B cell (primary cell): ENCODE measurements around the gene ACAD10. TPM values are rescaled to one million over a fixed set of nuclear protein-coding genes. Genes with fewer than 3 reads are reported as not detected.

Source experiments
- ATAC-seq: fragments of 200-7000 bp; cut with Tn5 transposase; one replicate; pipeline ENCODE4 v1.10.0; 2021; ENCODE audit warnings: low read depth, mild to moderate bottlenecking, moderate number of reproducible peaks, moderate library complexity
- CTCF ChIA-PET: fragments of 350-600 bp; sonication (Branson Sonifier 250); formaldehyde crosslinking; loops from one replicate; lab custom pipeline; 2021; ENCODE audit warnings: antibody characterized with exemption, inconsistent platforms; lab: Charles Lee
- POLR2A ChIA-PET: fragments of 350-600 bp; sonication (Branson Sonifier 250); formaldehyde crosslinking; loops from one replicate; lab custom pipeline; 2021; ENCODE audit warnings: antibody characterized with exemption; lab: Charles Lee
- DNase-seq: peaks from one replicate; pipeline ENCODE4 v3.0.0; 2013
- H2AFZ ChIP-seq: 2 replicates; pipeline ENCODE4 v1.6.1; 2012; ENCODE audit warnings: mild to moderate bottlenecking, low read depth, low read length; ENCODE audit not compliant: insufficient read depth, poor library complexity, severe bottlenecking
- H3K27ac ChIP-seq, 2 donors: 1 replicate in 1 of 2; 2 replicates in 1 of 2; pipeline ENCODE4 v1.5.1; 2012 to 2013; ENCODE audit warnings: low read length in 2 of 2, mild to moderate bottlenecking in 2 of 2, moderate library complexity in 1 of 2
- H3K27me3 ChIP-seq, 4 experiments: fragments of 200-600 bp in 1 of 4; sonication (generic) in 1 of 4; replicated peaks in 1 of 4; 1 replicate in 2 of 4; 2 replicates in 2 of 4; pipeline versions ENCODE4 v1.6.1 to v1.7.0; 2013 to 2016; ENCODE audit warnings: low read length in 3 of 4, mild to moderate bottlenecking in 2 of 4, mixed read lengths in 1 of 4, moderate library complexity in 1 of 4; ENCODE audit not compliant: insufficient read depth in 4 of 4, control insufficient read depth in 3 of 4; ENCODE audit errors: control extremely low read depth in 1 of 4
- H3K36me3 ChIP-seq, 2 experiments: replicated peaks in 1 of 2; 1 replicate in 1 of 2; 2 replicates in 1 of 2; pipeline versions ENCODE4 v1.6.1 to v1.7.1; 2013; ENCODE audit warnings: low read length in 1 of 2; ENCODE audit not compliant: insufficient read depth in 2 of 2, control insufficient read depth in 1 of 2; ENCODE audit errors: control extremely low read depth in 1 of 2, extremely low read depth in 1 of 2
- H3K4me1 ChIP-seq, 2 donors: fragments of 200-600 bp in 1 of 2; sonication (generic) in 1 of 2; 1 replicate in 1 of 2; 2 replicates in 1 of 2; pipeline versions ENCODE4 v1.5.1 to v1.6.1; 2013 to 2017; ENCODE audit warnings: low read length in 2 of 2; ENCODE audit not compliant: control insufficient read depth in 2 of 2, insufficient read depth in 2 of 2
- H3K4me2 ChIP-seq: replicated peaks from 2 replicates; pipeline ENCODE3; 2012; ENCODE audit warnings: mild to moderate bottlenecking, low read depth, low read length; ENCODE audit not compliant: poor library complexity, severe bottlenecking
- H3K4me3 ChIP-seq, 5 experiments: fragments of 200-600 bp in 1 of 5; sonication (generic) in 1 of 5; 1 replicate in 3 of 5; 2 replicates in 2 of 5; pipeline versions ENCODE4 v1.5.1 to v1.7.0; 2011 to 2016; ENCODE audit warnings: low read length in 4 of 5, mild to moderate bottlenecking in 4 of 5, low read depth in 2 of 5, control low read depth in 1 of 5, moderate library complexity in 1 of 5; ENCODE audit not compliant: insufficient read depth in 1 of 5; ENCODE audit errors: control extremely low read depth in 1 of 5, extremely low read depth in 1 of 5
- H3K79me2 ChIP-seq: fragments of 200-600 bp; sonication (generic); one replicate; pipeline ENCODE4 v1.6.0; 2016; ENCODE audit warnings: low read length; ENCODE audit not compliant: control insufficient read depth, insufficient read depth
- H3K9ac ChIP-seq: fragments of 200-600 bp; sonication (generic); 2 replicates; pipeline ENCODE4 v1.6.1; 2017; ENCODE audit warnings: mild to moderate bottlenecking, low read length, moderate library complexity
- H3K9me3 ChIP-seq, 3 donors: one replicate each; pipeline versions ENCODE4 v1.6.1 to v1.7.1; 2013; ENCODE audit warnings: low read length in 2 of 3; ENCODE audit not compliant: control insufficient read depth in 2 of 3, insufficient read depth in 1 of 3; ENCODE audit errors: control extremely low read depth in 1 of 3
- H4K20me1 ChIP-seq: 2 replicates; pipeline ENCODE4 v1.6.0; 2012; ENCODE audit warnings: mild to moderate bottlenecking, low read length; ENCODE audit not compliant: insufficient read depth, control insufficient read depth, poor library complexity, severe bottlenecking
- H3K27ac Mint-ChIP-seq: one replicate; pipeline ENCODE4 v1.8.0; 2021; ENCODE audit warnings: mixed read lengths
- H3K27me3 Mint-ChIP-seq: one replicate; pipeline ENCODE4 v1.8.0; 2021; ENCODE audit warnings: mixed read lengths
- H3K4me1 Mint-ChIP-seq: one replicate; pipeline ENCODE4 v1.8.0; 2021; ENCODE audit warnings: mixed read lengths
- H3K4me3 Mint-ChIP-seq: one replicate; pipeline ENCODE4 v1.8.0; 2021; ENCODE audit warnings: mixed read lengths
- H3K9me3 Mint-ChIP-seq: one replicate; pipeline ENCODE4 v1.8.0; 2022; ENCODE audit warnings: mixed read lengths; ENCODE audit not compliant: insufficient read depth
- EZH2 ChIP-seq: IDR thresholded peaks from 2 replicates; pipeline ENCODE4 v1.6.1; 2012; ENCODE audit warnings: borderline replicate concordance, low read depth, mild to moderate bottlenecking, moderate library complexity, low read length; ENCODE audit not compliant: insufficient read depth, poor library complexity, severe bottlenecking
- WGBS: methylation state at CpG from one replicate; pipeline ENCODE4 v1.1.5; 2013; ENCODE audit warnings: missing lambda C conversion rate; ENCODE audit not compliant: insufficient coverage; 5-methylcytosine and 5-hydroxymethylcytosine counted together
- intact Hi-C: fragments of 100-400 bp; cut with micrococcal nuclease; formaldehyde crosslinking; loops from one replicate; pipeline ENCODE4 v1.10.0; 2022
- polyA plus RNA-seq: library from polyadenylated mRNA; depleted of rRNA; stranded (reverse); fragments of >200 nt; gene quantifications from 2 replicates; pipeline ENCODE4 v1.2.3, GENCODE V29; 2012
- total RNA-seq, 2 donors: library from RNA; stranded (reverse); fragments of 120-200 nt in 1 of 2; gene quantifications; 1 replicate in 1 of 2; 2 replicates in 1 of 2; pipeline versions ENCODE4 v1.2.3 to v1.2.4, GENCODE V29; 2013 to 2022
- TF ChIP-seq, protein P1 (sequence below): fragments of 200-600 bp; IDR thresholded peaks from one replicate; pipeline ENCODE4 v1.8.0; 2022; ENCODE audit warnings: antibody characterized with exemption, mild to moderate bottlenecking

Gene ACAD10
- total and polyA plus RNA-seq, 2 donors (not counting 1 experiment from before 2014, with no cell fraction given): 38.1 to 48.6 TPM

DNA sequence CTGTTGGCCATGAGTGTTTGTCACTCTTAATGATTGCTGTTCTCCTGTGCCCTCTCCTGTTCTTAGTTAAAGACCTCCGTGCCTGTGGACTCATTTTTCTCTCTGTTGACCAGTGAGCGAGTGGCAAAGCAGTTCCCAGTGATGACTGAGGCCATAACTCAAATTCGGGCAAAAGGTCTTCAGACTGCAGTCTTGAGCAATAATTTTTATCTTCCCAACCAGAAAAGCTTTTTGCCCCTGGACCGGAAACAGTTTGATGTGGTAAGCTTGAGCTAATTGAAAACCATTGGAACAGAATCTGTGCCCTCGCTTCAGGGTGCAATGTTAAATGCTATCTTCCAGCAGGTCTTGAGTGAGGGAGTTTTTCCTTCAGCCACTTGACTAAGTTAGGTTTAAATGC is 19.8 kb downstream of the ACAD10 start:
- ChIA-PET CTCF (no interaction called here), POLR2A (no interaction called here)
- intact Hi-C loops: no loop called here
- Histone ChIP-seq H4K20me1 (no peaks in the 10 kb centered on the region), H2AFZ (no peak overlapping the region), H3K9ac (no peak overlapping the region), H3K9me3 (no peaks in the 10 kb centered on the region), H3K36me3 (peaks cover 12 to 60% of the 10 kb centered on the region in 2 experiments), H3K79me2 (peaks cover 3% of the 10 kb centered on the region), H3K4me2 (no peak overlapping the region), H3K27ac (no peak overlapping the region), H3K27me3 (no peaks in the 10 kb centered on the region), H3K4me3 (no peak overlapping the region), H3K4me1 (no peaks in the 10 kb centered on the region)
- H3K4me3 Mint-ChIP-seq: no peak overlapping the region
- no peaks in the 10 kb centered on the region for H3K9me3 Mint-ChIP-seq
- H3K4me1 Mint-ChIP-seq: no peaks in the 10 kb centered on the region
- no peaks in the 10 kb centered on the region for H3K27me3 Mint-ChIP-seq
- H3K27ac Mint-ChIP-seq: no peak overlapping the region
- TF ChIP-seq, protein P1, sequence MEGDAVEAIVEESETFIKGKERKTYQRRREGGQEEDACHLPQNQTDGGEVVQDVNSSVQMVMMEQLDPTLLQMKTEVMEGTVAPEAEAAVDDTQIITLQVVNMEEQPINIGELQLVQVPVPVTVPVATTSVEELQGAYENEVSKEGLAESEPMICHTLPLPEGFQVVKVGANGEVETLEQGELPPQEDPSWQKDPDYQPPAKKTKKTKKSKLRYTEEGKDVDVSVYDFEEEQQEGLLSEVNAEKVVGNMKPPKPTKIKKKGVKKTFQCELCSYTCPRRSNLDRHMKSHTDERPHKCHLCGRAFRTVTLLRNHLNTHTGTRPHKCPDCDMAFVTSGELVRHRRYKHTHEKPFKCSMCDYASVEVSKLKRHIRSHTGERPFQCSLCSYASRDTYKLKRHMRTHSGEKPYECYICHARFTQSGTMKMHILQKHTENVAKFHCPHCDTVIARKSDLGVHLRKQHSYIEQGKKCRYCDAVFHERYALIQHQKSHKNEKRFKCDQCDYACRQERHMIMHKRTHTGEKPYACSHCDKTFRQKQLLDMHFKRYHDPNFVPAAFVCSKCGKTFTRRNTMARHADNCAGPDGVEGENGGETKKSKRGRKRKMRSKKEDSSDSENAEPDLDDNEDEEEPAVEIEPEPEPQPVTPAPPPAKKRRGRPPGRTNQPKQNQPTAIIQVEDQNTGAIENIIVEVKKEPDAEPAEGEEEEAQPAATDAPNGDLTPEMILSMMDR: no peak
- TF ChIP-seq EZH2: no peak
- DNase-seq (no peak), ATAC-seq (no peak)
- 85% methylated on average over 2 of the region's 5 CpGs for WGBS

DNA sequence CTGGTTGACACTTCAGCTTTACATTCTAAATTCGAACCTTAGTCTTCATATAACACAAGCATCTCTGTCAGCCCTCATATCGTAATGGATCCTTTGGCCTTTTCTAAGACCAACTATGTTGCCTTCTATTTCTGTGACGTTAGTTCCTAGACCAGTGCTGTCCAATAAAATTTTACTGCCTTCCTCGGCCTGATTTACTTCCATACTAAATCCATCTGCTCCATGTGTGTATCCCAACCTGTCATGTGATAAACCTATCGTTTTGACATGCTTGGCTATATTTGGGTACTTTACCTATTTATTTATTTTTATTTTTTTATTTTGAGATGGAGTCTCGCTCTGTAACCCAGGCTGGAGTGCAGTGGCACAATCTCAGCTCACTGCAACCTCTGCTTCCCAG is 20.3 kb downstream of the ACAD10 start:
- no peak overlapping the region for H3K4me3 Mint-ChIP-seq
- ChIA-PET CTCF (no interaction called here), POLR2A (no interaction called here)
- H3K27ac ChIP-seq: no peak overlapping the region
- no peaks in the 10 kb centered on the region for H3K4me1 Mint-ChIP-seq
- no peak for ATAC-seq
- H3K4me3 ChIP-seq: no peak overlapping the region
- no peak overlapping the region for H2AFZ ChIP-seq
- H3K36me3 ChIP-seq: peaks cover 12 to 63% of the 10 kb centered on the region in 2 experiments
- TF ChIP-seq, protein P1: no peak
- no peak for TF ChIP-seq EZH2
- WGBS: 96% methylated on average over 4 of the region's 6 CpGs
- H3K4me1 ChIP-seq: no peaks in the 10 kb centered on the region
- peaks cover 3% of the 10 kb centered on the region for H3K79me2 ChIP-seq
- no peaks in the 10 kb centered on the region for H3K27me3 ChIP-seq
- no peak overlapping the region for H3K27ac Mint-ChIP-seq
- no peak for DNase-seq
- H3K27me3 Mint-ChIP-seq: no peaks in the 10 kb centered on the region
- intact Hi-C loops: no loop called here
- H3K9me3 ChIP-seq: no peaks in the 10 kb centered on the region
- H3K4me2 ChIP-seq: no peak overlapping the region
- H3K9ac ChIP-seq: no peak overlapping the region
- H3K9me3 Mint-ChIP-seq: no peaks in the 10 kb centered on the region
- no peaks in the 10 kb centered on the region for H4K20me1 ChIP-seq
